GM18526 (cell line): ENCODE measurements around the gene ARHGEF16.

Source experiments
- POLR2A ChIP-seq: IDR thresholded peaks from 3 replicates; pipeline ENCODE4 v1.6.1; 2011; ENCODE audit not compliant: insufficient read length; ENCODE audit errors: extremely low read depth

The ARHGEF16 gene

GRCh38 chr1:3527774-3528173, 73.3 kb downstream of the ARHGEF16 start:
- TF ChIP-seq POLR2A, result no peak

GRCh38 chr1:3529099-3529729, 74.7 kb downstream of the ARHGEF16 start:
- TF ChIP-seq POLR2A, result no peak

- no peak for TF ChIP-seq POLR2A
These were observed 75.8 kb downstream of the ARHGEF16 start for GRCh38 chr1:3530086-3530925.
